Neural cell (in vitro differentiated cells): ENCODE data around the gene SART3. TPM values are rescaled to one million over a fixed set of nuclear protein-coding genes. Genes with fewer than 3 reads are reported as not detected.

ENCODE experiments used
- H2AFZ ChIP-seq: fragments of 200-600, 300-800 bp; sonication (generic), shearing (Covaris generic); 2 replicates; pipeline ENCODE4 v1.6.0; 2014; ENCODE audit warnings: low read depth, mild to moderate bottlenecking, antibody characterized with exemption, low read length, moderate library complexity
- H3F3A ChIP-seq: fragments of 200-600 bp; shearing (Covaris generic); 2 replicates; pipeline ENCODE4 v1.6.1; 2016; ENCODE audit warnings: mild to moderate bottlenecking, moderate library complexity, mixed read lengths, antibody characterized with exemption, low read length; ENCODE audit not compliant: insufficient read depth, poor library complexity, severe bottlenecking
- H3K27ac ChIP-seq: fragments of 200-600, 300-800 bp; sonication (generic), shearing (Covaris generic); 2 replicates; pipeline ENCODE4 v1.5.1; 2014; ENCODE audit warnings: mild to moderate bottlenecking, low read length, moderate library complexity
- H3K27me3 ChIP-seq: fragments of 300-800, 200-600 bp; sonication (generic), shearing (Covaris generic); 2 replicates; pipeline ENCODE4 v1.6.0; 2014; ENCODE audit warnings: mild to moderate bottlenecking, low read depth, low read length, moderate library complexity; ENCODE audit not compliant: insufficient read depth
- H3K36me3 ChIP-seq: fragments of 300-800, 200-600 bp; sonication (generic), shearing (Covaris generic); 2 replicates; pipeline ENCODE4 v1.5.1; 2014; ENCODE audit warnings: mild to moderate bottlenecking, antibody characterized with exemption, low read length, moderate library complexity; ENCODE audit not compliant: insufficient read depth
- H3K4me2 ChIP-seq: fragments of 300-800, 200-600 bp; sonication (generic), shearing (Covaris generic); 2 replicates; pipeline ENCODE4 v1.6.0; 2014; ENCODE audit warnings: mild to moderate bottlenecking, low read length
- H3K4me3 ChIP-seq: fragments of 300-800, 200-600 bp; sonication (generic), shearing (Covaris generic); 2 replicates; pipeline ENCODE4 v1.5.1; 2014; ENCODE audit warnings: mild to moderate bottlenecking, low read length, moderate library complexity
- H3K79me2 ChIP-seq: fragments of 200-600 bp; shearing (Covaris generic); replicated peaks from 2 replicates; pipeline ENCODE4 v1.6.0; 2014; ENCODE audit warnings: mild to moderate bottlenecking, low read length, moderate library complexity; ENCODE audit not compliant: insufficient read depth
- H3K9ac ChIP-seq: fragments of 300-800, 200-600 bp; sonication (generic), shearing (Covaris generic); 2 replicates; pipeline ENCODE4 v1.6.1; 2016; ENCODE audit warnings: mild to moderate bottlenecking, low read length, mixed read lengths
- H3K9me2 ChIP-seq: fragments of 200-600 bp; shearing (Covaris generic); 2 replicates; pipeline ENCODE4 v1.6.1; 2016; ENCODE audit warnings: mild to moderate bottlenecking, low read length, mixed read lengths; ENCODE audit not compliant: insufficient read depth
- H3K9me3 ChIP-seq: fragments of 200-600, 300-800 bp; sonication (generic), shearing (Covaris generic); 2 replicates; pipeline ENCODE4 v1.6.1; 2016; ENCODE audit warnings: mild to moderate bottlenecking, mixed run types, low read length, moderate library complexity, mixed read lengths
- H4K20me1 ChIP-seq: fragments of 200-600 bp; shearing (Covaris generic); 2 replicates; pipeline ENCODE4 v1.6.1; 2016; ENCODE audit warnings: mild to moderate bottlenecking, mixed run types; ENCODE audit not compliant: insufficient read depth
- CTCF ChIP-seq: fragments of 450-650 bp; IDR thresholded peaks from 2 replicates; pipeline ENCODE4 v1.5.1; 2014; ENCODE audit warnings: antibody characterized with exemption, mild to moderate bottlenecking, moderate library complexity; ENCODE audit not compliant: poor library complexity, severe bottlenecking
- EP300 ChIP-seq: fragments of 450-650 bp; conservative IDR thresholded peaks from 2 replicates; pipeline ENCODE4 v1.6.1; 2014; ENCODE audit warnings: antibody characterized with exemption, mild to moderate bottlenecking, moderate library complexity; ENCODE audit not compliant: poor library complexity, severe bottlenecking
- EZH2 ChIP-seq: fragments of 200-600, 300-800 bp; shearing (Covaris generic), sonication (generic); IDR thresholded peaks from 2 replicates; pipeline ENCODE4 v1.6.1; 2014; ENCODE audit warnings: antibody characterized with exemption, low read length, borderline replicate concordance, mild to moderate bottlenecking; ENCODE audit not compliant: insufficient read depth, poor library complexity, severe bottlenecking
- MXI1 ChIP-seq: fragments of 450-650 bp; conservative IDR thresholded peaks from 2 replicates; pipeline ENCODE4 v1.6.1; 2014; ENCODE audit warnings: antibody characterized with exemption, mild to moderate bottlenecking; ENCODE audit not compliant: poor library complexity, severe bottlenecking
- POLR2AphosphoS5 ChIP-seq: IDR thresholded peaks from 2 replicates; pipeline ENCODE4 v1.6.1; 2012
- RAD21 ChIP-seq: fragments of 450-650 bp; conservative IDR thresholded peaks from 2 replicates; pipeline ENCODE4 v1.6.1; 2014; ENCODE audit warnings: antibody characterized with exemption, mild to moderate bottlenecking, moderate library complexity
- REST ChIP-seq: IDR thresholded peaks from 2 replicates; pipeline ENCODE4 v1.6.1; 2012; ENCODE audit warnings: borderline replicate concordance
- SMC3 ChIP-seq: fragments of 450-650 bp; conservative IDR thresholded peaks from 2 replicates; pipeline ENCODE4 v1.6.1; 2014; ENCODE audit warnings: antibody characterized with exemption, mild to moderate bottlenecking, moderate library complexity; ENCODE audit not compliant: poor library complexity
- TAF1 ChIP-seq: IDR thresholded peaks from 2 replicates; pipeline ENCODE4 v1.6.1; 2012; ENCODE audit warnings: low read depth
- polyA plus RNA-seq: library from polyadenylated mRNA; depleted of rRNA; stranded (reverse); fragments of >200 nt; gene quantifications from 2 replicates; pipeline ENCODE4 v1.2.3, GENCODE V29; 2014

Gene SART3
- polyA plus RNA-seq, 1 donor from 2014 or later, result 71.0 TPM

GRCh38 chr12:108548954-108549521, 11.9 kb downstream of the SART3 start:
- H3K4me2 ChIP-seq, result no peak overlapping the region
- H3K9ac ChIP-seq, result no peak overlapping the region
- H2AFZ ChIP-seq, result no peak overlapping the region
- H3K9me2 ChIP-seq, result no peaks in the 10 kb centered on the region
- no peak for TF ChIP-seq POLR2AphosphoS5
- no peak for TF ChIP-seq TAF1
- no peak for TF ChIP-seq EZH2
- H4K20me1 ChIP-seq, result no peaks in the 10 kb centered on the region
- no peaks in the 10 kb centered on the region for H3K36me3 ChIP-seq
- no peaks in the 10 kb centered on the region for H3F3A ChIP-seq
- H3K9me3 ChIP-seq, result no peaks in the 10 kb centered on the region
- no peak overlapping the region for H3K4me3 ChIP-seq
- H3K27ac ChIP-seq, result no peak overlapping the region
- peaks cover 44% of the 10 kb centered on the region for H3K79me2 ChIP-seq
- no peaks in the 10 kb centered on the region for H3K27me3 ChIP-seq

- TF ChIP-seq EZH2, result no peak
- no peak for TF ChIP-seq SMC3
- no peak for TF ChIP-seq MXI1
- no peak for TF ChIP-seq CTCF
- TF ChIP-seq TAF1, result no peak
- no peak for TF ChIP-seq EP300
- no peak for TF ChIP-seq POLR2AphosphoS5
- TF ChIP-seq RAD21, result no peak
- no peak for TF ChIP-seq REST
- H3K9me2 ChIP-seq, result no peaks in the 10 kb centered on the region
- H3K27ac ChIP-seq, result no peak overlapping the region
- no peak overlapping the region for H3K9ac ChIP-seq
- H3K9me3 ChIP-seq, result no peaks in the 10 kb centered on the region
- H3K79me2 ChIP-seq, result peaks cover 33% of the 10 kb centered on the region
- H3K4me2 ChIP-seq, result no peak overlapping the region
- no peak overlapping the region for H3K4me3 ChIP-seq
- H2AFZ ChIP-seq, result no peak overlapping the region
- no peaks in the 10 kb centered on the region for H4K20me1 ChIP-seq
- H3F3A ChIP-seq, result no peaks in the 10 kb centered on the region
- H3K36me3 ChIP-seq, result no peaks in the 10 kb centered on the region
- H3K27me3 ChIP-seq, result no peaks in the 10 kb centered on the region
Measured at GRCh38 chr12:108547686-108548085, 13.3 kb downstream of the SART3 start.
